ENCODE measurements around the gene DYNLL2. TPM values are rescaled to one million over a fixed set of nuclear protein-coding genes. Genes with fewer than 3 reads are reported as not detected.
"Not testable (repeated sequence)": the region's sequence is repeated elsewhere in the genome, so short reads cannot be mapped to it uniquely, and the experiment has no call there.

Gene DYNLL2
- total RNA-seq, 1 donor from 2014 or later: 18.8 TPM

GRCh38 chr17:58072862-58073261 is 10.4 kb upstream of the DYNLL2 start:
- Mint-ChIP-seq H3K4me1 (ENCODE audit: unreplicated experiment) (no peaks in the 10 kb centered on the region), H3K27ac (ENCODE audit: unreplicated experiment) (no peak overlapping the region), H3K36me3 (ENCODE audit: unreplicated experiment) (no peaks in the 10 kb centered on the region), H3K27me3 (ENCODE audit: unreplicated experiment) (peaks cover 71% of the 10 kb centered on the region), H3K4me3 (ENCODE audit: unreplicated experiment) (no peak overlapping the region), H3K9me3 (ENCODE audit: unreplicated experiment) (no peaks in the 10 kb centered on the region)
- no peak for TF ChIP-seq CTCF (IDR thresholded peaks at IDR 0.05)
- no peak for DNase-seq (ENCODE audit: extremely low spot score, unreplicated experiment)

DNA sequence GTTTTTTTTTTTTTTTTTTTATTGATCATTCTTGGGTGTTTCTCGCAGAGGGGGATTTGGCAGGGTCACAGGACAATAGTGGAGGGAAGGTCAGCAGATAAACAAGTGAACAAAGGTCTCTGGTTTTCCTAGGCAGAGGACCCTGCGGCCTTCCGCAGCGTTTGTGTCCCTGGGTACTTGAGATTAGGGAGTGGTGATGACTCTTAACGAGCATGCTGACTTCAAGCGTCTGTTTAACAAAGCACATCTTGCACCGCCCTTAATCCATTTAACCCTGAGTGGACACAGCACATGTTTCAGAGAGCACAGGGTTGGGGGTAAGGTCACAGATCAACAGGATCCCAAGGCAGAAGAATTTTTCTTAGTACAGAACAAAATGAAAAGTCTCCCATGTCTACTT is 10.0 kb upstream of the DYNLL2 start:
- H3K4me3 Mint-ChIP-seq (ENCODE audit: unreplicated experiment); H3K36me3 Mint-ChIP-seq (ENCODE audit: unreplicated experiment); H3K27ac Mint-ChIP-seq (ENCODE audit: unreplicated experiment); DNase-seq (ENCODE audit: extremely low spot score, unreplicated experiment); H3K4me1 Mint-ChIP-seq (ENCODE audit: unreplicated experiment); H3K9me3 Mint-ChIP-seq (ENCODE audit: unreplicated experiment): not testable (repeated sequence)
- H3K27me3 Mint-ChIP-seq (ENCODE audit: unreplicated experiment): peaks cover 71% of the 10 kb centered on the region

GRCh38 chr17:58074406-58074805 is 8.8 kb upstream of the DYNLL2 start:
- not testable (repeated sequence) for H3K9me3 Mint-ChIP-seq (ENCODE audit: unreplicated experiment); DNase-seq (ENCODE audit: extremely low spot score, unreplicated experiment); H3K4me1 Mint-ChIP-seq (ENCODE audit: unreplicated experiment); H3K36me3 Mint-ChIP-seq (ENCODE audit: unreplicated experiment); H3K4me3 Mint-ChIP-seq (ENCODE audit: unreplicated experiment); H3K27ac Mint-ChIP-seq (ENCODE audit: unreplicated experiment)
- peaks cover 72% of the 10 kb centered on the region for H3K27me3 Mint-ChIP-seq (ENCODE audit: unreplicated experiment)

GRCh38 chr17:58079300-58080033 is 3.8 kb upstream of the DYNLL2 start:
- DNase-seq (ENCODE audit: extremely low spot score, unreplicated experiment): peak; percentile 53
- TF ChIP-seq CTCF (IDR thresholded peaks at IDR 0.05): no peak
- no peaks in the 10 kb centered on the region for H3K9me3 Mint-ChIP-seq (ENCODE audit: unreplicated experiment)
- H3K4me3 Mint-ChIP-seq (ENCODE audit: unreplicated experiment): no peak overlapping the region
- no peaks in the 10 kb centered on the region for H3K36me3 Mint-ChIP-seq (ENCODE audit: unreplicated experiment)
- H3K27ac Mint-ChIP-seq (ENCODE audit: unreplicated experiment): no peak overlapping the region
- peaks cover 3% of the 10 kb centered on the region for H3K4me1 Mint-ChIP-seq (ENCODE audit: unreplicated experiment)
- H3K27me3 Mint-ChIP-seq (ENCODE audit: unreplicated experiment): peaks cover 50% of the 10 kb centered on the region

- peaks cover 3% of the 10 kb centered on the region for H3K36me3 Mint-ChIP-seq (ENCODE audit: unreplicated experiment)
- TF ChIP-seq CTCF (IDR thresholded peaks at IDR 0.05): no peak
- peak; percentile 65 for DNase-seq (ENCODE audit: extremely low spot score, unreplicated experiment)
- peak overlapping the region; percentile 16 for H3K4me3 Mint-ChIP-seq (ENCODE audit: unreplicated experiment)
- H3K9me3 Mint-ChIP-seq (ENCODE audit: unreplicated experiment): no peaks in the 10 kb centered on the region
- peak overlapping the region; percentile 34 for H3K27ac Mint-ChIP-seq (ENCODE audit: unreplicated experiment)
- peaks cover 34% of the 10 kb centered on the region for H3K27me3 Mint-ChIP-seq (ENCODE audit: unreplicated experiment)
- H3K4me1 Mint-ChIP-seq (ENCODE audit: unreplicated experiment): peaks cover 17% of the 10 kb centered on the region
Observed at GRCh38 chr17:58081646-58082340, 1.4 kb upstream of the DYNLL2 start.

DNA sequence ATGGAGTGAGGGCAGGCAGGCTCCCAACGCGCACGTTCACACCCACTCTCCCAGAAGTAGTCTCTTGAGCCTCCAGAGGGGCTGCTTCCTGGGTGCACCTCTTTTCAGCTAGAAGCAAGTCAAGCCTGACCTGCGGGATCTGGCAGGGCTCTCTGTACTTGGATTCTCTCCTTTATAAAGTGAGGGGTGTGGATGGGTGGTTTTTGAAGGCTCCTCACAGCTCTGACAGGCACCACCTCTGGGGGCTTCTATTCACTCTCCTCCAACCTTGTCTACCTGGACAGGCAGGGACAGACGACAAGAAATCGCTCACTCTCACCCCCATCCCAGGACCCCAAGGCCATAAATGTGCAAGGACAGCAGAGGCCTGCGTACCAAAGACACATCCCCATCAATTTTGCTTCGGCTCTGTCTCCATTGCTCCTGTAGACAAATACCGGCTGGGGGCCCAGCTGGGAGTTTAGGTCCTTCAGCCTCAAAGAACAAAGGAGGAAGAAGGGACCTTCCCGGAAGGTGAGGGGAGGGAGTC is 814 bp upstream of the DYNLL2 start:
- Mint-ChIP-seq H3K9me3 (ENCODE audit: unreplicated experiment) (no peaks in the 10 kb centered on the region), H3K27ac (ENCODE audit: unreplicated experiment) (peak overlapping the region; percentile 80), H3K27me3 (ENCODE audit: unreplicated experiment) (peaks cover 28% of the 10 kb centered on the region), H3K4me3 (ENCODE audit: unreplicated experiment) (peak overlapping the region; percentile 10), H3K4me1 (ENCODE audit: unreplicated experiment) (peaks cover 17% of the 10 kb centered on the region), H3K36me3 (ENCODE audit: unreplicated experiment) (peaks cover 6% of the 10 kb centered on the region)
- peak; percentile 63 for DNase-seq (ENCODE audit: extremely low spot score, unreplicated experiment)
- TF ChIP-seq CTCF (IDR thresholded peaks at IDR 0.05): no peak

Data from osteocyte (in vitro differentiated cells).